Uterus (tissue), 2 donors: ENCODE results near the gene POU3F1.

Experiments used
- POLR2A ChIP-seq, 2 donors: fragments of 450-650 bp; IDR thresholded peaks; one replicate each; pipeline ENCODE4 v1.6.1; 2016; ENCODE audit warnings: antibody characterized with exemption in 2 of 2, mild to moderate bottlenecking in 1 of 2, moderate library complexity in 1 of 2
- TF ChIP-seq, protein P1 (sequence below), 4 experiments: fragments of 200-600 bp in 2 of 4; fragments of 450-650 bp in 2 of 4; sonication (generic) in 2 of 4; IDR thresholded peaks; one replicate each; pipeline ENCODE4 v1.5.1; 2016 to 2019; ENCODE audit warnings: antibody characterized with exemption in 4 of 4, mild to moderate bottlenecking in 2 of 4, moderate library complexity in 1 of 4

DNA sequence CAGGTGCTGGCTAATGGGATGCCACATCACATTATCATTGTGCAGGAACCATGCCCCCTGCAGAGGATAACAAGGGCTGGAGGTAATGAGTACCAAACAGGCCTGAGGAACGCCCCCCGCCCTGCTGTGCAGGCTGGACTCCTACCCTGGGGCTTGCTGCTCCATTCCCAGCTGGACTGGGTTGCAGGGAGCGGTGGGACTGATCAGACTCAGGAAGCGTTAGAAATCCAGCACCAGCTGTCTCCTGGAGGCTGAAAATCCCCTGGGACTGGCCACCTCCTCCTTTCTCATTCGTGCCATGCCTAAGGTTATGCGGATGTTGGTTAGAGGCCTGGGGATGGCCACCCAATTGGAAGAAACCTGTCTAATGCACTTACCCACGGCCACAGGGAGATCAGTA is 36.9 kb upstream of the POU3F1 start:
- TF ChIP-seq, protein P1, sequence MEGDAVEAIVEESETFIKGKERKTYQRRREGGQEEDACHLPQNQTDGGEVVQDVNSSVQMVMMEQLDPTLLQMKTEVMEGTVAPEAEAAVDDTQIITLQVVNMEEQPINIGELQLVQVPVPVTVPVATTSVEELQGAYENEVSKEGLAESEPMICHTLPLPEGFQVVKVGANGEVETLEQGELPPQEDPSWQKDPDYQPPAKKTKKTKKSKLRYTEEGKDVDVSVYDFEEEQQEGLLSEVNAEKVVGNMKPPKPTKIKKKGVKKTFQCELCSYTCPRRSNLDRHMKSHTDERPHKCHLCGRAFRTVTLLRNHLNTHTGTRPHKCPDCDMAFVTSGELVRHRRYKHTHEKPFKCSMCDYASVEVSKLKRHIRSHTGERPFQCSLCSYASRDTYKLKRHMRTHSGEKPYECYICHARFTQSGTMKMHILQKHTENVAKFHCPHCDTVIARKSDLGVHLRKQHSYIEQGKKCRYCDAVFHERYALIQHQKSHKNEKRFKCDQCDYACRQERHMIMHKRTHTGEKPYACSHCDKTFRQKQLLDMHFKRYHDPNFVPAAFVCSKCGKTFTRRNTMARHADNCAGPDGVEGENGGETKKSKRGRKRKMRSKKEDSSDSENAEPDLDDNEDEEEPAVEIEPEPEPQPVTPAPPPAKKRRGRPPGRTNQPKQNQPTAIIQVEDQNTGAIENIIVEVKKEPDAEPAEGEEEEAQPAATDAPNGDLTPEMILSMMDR (IDR thresholded peaks at IDR 0.05), result no peak
- TF ChIP-seq POLR2A (IDR thresholded peaks at IDR 0.05), result no peak
